ENCODE measurements around the gene SBK2.
"Not testable (repeated sequence)": the region's sequence is repeated elsewhere in the genome, so short reads cannot be mapped to it uniquely, and the experiment has no call there.

The SBK2 gene

DNA sequence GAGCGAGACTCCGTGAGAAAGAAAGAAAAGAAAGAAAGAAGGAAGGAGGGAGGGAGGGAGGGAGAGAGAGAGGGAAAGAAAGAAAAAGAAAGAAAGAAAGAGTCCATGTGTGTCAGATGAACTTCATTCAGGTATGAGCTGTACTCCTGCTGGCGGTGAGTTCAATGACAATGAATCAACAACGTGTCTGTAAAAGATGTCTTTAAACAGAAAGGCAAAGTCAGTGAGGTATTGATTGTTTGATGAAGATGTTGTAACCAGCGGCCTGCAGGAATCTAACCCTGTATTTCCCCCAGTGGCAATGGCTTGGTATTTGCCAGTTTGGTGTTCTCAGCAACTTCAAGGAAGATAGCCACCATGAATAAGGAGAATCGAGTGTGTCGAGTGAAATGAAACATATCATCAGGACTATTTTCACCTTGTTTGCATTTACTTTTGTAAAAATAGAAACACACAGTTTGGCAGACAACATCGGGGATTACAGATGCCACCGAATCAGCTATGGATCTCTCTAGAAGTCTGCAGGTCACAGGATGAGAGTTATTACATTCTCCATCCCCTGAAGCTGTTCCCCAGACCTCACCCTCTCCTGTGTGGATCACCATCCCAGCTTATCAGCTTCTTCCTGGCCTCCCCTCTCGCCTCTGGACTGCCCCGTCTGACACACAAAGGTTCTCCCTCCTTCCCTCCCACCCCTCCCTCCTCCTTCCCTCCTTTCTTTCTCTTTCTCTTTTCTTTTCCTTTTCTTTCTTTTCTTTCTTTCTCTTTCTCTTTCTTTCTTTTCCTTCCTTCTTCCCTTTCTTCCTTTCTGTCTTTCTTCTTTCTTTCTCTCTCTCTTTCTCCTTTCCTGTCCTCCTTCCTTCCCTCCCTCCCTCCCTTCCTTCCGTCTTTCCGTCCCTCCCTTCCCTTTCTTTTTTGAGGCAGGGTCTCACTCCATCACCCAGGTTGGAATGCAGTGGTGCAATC lies 16.6 kb upstream of the SBK2 start:
- no peak for DNase-seq

DNA sequence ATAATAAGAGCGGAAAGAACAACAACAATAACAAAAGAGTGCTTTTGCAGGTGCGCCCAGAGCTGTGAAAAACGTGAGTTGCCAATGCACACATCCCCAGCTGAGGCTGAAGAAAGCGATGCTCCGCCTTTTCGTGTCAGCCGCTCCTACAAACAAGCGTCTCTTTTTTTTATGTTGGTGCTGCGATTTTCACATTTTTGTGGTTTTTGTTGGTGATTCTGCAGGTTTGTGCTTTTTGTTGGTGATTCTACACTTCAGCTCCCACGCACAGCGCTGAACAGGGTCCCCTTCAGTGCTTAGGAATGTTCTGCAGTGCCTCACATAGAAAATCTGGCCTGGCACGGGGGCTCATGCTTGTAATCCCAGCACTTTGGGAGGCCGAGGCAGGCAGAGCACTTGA lies 15.7 kb upstream of the SBK2 start:
- no peak for DNase-seq

DNA sequence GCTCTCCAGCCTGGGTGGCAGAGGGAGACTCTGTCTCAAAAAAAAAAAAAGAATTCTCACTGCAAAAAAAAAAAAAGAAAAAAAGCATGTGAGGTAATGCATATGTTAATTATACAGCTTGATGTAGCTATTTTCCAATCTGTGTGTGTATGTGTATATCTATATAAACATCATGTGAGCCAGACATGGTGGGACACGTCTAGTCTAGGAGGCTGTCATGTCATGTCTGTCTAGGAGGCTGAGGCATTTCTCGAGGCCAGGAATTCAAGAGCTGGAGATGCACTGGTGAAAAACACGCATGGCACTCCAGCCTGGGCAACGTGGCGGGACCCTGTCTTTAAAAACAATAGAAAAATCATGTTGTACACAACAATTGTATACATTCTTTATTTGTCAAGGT lies 15.3 kb upstream of the SBK2 start:
- no peak for DNase-seq

DNA sequence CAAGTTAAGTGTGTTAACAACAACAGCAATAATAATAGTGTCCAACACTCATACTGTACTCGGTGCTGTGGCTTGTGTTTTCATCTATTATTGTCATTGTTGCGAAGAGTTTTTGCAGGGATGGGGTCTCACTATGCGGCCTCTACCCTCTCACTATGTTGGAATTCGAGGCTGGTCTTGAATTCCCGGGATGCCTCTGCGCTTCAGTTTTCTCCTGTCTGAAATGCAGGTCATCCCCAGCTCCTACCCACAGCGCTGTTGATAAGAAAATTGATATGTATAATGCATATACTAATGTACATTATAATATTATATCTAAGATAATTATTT lies 13.4 kb upstream of the SBK2 start:
- no peak for DNase-seq

DNA sequence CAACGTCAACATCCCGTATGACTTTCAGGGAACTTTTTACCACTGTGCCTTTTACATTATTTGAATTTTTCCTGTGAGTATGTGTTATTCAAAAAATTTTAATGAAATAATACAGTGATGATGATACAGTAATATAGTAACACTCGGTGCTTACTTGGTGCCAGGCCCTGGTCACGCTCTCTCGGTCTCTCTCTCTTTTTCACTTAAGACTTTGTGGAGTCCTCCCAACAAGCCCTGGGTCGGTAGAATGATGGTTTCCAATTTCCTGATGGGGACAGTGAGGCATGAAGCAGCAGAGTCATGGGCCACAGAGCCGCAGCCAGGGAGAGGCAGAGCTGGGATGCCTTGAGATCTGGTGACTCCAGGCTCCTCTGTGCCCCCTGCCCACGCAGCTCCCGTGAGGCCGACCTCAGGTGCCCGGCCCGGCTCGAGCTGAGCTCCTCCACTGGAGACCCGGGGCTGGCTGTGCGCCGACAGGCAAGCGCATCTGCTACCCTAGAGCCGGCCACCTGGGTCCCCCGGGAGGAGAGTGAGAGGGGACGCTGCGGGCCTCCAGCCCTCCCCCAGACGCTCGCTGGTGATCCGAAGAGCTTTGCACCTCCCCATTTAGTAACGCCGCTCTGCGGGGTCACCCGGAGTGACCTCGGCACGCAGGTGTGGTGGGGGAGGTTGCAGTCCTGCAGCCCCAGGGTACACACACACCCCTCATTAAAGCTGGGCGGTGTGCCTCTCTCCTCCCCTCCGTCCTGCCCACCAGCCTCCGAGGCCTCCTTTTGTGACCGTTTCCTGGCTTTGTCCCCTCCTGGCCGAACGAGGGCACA lies 12.8 kb upstream of the SBK2 start:
- DNase-seq: peak; percentile 79

DNA sequence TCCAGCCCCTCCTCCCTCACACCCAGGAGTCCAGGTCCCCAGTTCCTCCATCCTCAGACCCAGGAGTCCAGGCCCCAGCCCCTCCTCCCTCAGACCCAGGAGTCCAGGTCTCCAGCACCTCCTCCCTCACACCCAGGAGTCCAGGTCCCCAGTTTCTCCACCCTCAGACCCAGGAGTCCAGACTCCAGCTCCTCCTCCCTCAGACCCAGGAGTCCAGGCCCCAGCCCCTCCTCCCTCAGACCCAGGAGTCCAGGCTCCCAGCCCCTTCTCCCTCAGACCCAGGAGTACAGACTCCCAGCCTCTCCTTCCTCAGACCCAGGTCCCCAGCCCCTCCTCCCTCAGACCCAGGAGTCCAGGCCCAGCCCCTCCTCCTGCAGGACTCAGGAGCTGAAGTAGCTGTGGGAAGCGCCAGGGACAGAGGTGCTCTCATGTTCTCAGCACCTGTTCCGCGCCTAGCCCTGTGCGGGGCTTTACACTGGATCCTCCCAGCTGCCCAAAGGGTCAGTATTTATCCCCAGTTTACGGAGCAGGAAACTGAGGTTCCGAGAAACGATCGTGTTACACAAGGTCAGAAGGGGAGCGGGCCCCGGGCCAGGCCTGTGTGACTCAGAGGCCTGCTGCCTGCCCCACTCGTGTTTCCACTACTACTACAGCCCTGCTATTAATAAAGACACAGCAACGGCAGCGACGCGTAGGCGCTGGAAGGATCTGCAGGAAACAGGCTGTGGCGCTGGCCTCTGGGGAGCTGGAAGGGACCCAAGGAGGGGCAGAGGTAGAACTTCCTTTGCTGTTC lies 10.1 kb upstream of the SBK2 start:
- no peak for DNase-seq

DNA sequence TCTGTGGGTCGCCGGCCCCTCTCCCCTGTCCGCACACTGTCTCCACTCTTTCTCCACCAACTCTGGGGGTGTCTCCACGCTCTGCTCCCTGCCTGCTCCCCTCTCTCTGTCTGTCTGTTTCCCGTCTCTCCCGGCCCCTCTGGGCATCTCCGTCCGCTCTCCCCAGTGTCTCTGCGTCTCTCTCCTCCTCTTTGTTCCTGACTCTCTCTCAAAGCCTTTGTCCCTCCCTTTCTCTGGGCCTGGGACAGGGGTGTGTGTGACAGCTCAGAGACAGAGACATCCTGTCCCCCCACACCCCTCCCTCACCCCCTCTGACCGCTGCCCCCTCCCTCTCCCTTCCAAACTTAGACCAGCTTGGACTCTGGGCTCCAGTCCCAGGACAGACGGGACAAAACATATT lies 9.1 kb upstream of the SBK2 start:
- DNase-seq: no peak

DNA sequence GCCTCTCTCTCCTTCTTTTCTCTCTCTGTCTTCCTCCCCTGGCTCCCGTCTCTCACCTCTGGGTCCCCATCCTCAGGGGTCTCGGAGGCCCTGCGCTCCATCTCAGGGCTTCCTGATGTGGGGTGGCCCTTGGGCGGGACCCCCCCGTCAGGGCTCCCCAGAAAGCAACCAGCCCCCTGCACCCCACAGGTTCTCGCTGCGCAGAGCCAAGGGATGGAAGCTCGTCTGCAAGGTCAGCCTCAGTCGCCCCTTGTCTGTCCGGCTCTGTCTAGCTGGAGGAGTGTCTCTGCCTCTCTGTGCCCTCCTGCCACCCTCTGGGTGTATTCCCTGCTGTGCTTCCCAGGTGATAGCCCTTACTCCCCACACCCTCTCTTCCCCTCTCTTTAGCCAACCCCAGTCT lies 8.5 kb upstream of the SBK2 start, which contains the start of gene SBK3:
SBK3 (minus strand) TSS at position 101 of the 400 bp plus-strand sequence; CDS start at position 101, 0 bp downstream.
- no peak for DNase-seq

DNA sequence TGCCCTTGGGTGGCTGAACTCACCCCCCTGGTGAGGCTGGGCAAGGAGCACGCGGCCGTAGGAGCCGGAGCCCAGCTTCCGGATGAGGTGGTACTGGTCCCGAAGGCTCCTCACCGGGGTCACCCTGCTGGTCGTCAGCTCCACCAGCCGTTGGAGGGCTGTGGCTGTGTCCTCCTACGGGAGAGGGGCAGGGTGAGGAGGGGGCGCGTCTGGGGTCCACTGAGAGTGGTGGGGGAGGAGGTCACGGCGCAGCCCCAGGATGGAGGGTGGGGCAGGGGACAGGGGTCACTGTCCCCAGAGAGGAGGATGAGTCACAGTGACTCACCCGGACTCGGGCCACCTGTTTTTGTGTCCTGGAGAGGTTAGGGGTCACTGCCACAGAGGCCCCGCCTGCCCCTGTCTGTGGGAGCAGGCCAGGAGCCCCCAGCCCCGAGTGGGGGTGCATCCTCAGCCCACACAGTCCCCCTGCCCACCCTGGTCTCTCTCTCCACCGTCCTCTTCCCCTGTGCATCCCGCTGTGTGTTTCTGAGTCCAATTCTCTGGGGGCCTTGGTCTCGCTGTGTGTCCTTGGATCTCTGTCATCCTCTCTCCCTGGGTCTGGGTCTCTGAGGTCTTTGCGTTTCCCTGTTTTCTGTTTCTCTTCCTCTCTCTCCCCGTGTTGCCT lies 8.0 kb upstream of the SBK2 start:
- no peak for DNase-seq

DNA sequence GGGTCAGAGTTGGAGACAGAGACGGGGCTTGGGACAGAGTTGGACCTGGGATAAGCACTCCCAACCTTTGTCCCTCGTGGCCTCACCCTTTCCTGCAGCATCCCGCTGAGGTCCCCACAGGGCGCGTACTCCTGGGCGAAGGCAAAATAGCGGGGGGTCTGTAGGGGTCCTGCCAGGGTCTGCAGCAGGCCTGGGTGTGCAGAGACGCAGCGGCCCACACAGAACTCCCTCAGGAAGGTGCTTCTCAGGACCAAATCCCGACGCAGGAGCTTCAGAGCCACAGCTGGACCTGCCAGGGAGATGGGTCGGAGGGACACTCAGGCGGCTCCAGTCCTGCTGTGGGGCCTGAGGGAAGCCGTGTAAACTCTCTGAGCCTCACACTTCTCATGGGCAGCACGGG lies 7.1 kb upstream of the SBK2 start:
- DNase-seq: no peak

DNA sequence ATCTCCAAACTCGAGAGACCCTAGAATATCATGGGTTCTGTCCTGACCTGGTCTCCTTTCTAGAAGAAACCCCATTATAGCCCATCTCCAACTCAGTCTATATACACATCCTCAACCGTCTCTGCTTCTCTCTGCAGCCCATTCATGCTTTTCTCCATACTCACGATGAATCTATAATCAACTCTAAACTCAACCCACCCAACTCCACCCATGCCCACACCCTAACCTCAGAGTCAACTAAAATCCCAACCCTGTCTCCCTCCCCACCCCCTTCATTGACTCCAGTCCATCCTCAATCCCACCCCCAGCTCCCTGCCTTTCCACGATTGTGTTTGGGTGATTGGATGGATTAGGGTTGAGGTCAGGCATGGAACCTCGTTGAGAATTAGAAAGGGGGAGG lies 6.6 kb upstream of the SBK2 start:
- no peak for DNase-seq

DNA sequence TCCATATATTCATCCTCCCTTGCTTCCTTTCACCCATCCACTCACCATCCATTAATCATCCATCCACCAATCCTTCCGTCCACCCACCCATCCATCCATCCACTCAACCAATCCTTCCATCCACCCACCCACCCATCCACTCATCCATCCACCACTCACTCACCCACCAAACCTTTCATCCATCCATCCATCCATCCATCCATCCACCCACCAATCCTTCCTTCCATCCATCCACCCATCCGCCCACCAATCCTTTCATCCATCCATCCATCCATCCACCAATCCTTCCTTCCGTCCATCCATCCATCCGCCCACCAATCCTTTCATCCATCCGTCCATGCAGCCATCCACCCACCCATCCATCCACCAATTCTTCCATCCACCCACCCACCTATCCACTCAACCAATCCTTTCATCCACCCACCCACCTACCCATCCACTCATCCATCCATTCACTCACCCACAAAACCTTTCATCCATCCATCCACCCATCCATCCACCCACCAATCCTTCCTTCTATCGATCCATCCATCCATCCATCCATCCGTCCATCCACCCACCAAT lies 5.4 kb upstream of the SBK2 start:
- no peak for DNase-seq

DNA sequence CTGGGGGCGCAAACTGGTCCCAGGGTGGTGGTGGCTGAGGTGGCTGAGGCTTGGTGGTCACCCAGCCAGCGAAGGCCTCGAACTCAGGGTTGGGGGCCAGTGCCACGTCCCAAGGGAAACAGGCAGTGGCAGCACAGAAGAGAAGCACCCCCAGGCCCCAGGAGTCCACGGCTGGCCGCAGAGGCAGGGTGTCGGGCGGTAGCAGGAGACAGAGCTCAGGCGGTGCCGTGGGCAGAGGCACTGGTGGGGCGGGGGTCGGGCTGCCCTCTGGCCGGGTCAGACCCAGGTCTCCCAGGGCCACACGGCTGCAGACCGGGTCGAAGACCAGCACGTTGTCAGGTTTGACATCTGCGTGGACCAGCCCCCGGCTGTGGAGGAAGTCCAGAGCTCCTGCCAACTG lies 4.2 kb upstream of the SBK2 start:
- no peak for DNase-seq

DNA sequence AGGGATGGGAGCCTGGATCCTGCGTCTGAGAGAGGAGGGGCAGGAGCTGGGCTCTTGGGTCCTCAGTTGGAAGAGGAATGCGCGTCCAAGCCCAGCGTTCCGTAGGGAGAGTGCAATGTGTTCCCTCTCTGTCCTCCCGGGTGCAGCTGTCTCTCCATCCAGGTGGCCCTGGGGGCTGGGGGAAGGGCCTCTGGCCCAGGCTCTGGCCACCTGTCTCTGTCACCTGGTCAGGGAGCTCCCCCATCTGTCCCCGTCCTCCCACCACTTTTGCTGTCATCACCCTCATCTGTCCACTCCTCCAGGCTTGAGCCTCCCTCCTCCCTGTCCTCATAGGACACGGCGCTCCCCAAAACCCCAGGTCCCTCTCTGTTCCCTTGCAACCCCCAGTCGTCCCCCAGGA lies 3.7 kb upstream of the SBK2 start:
- DNase-seq: no peak

DNA sequence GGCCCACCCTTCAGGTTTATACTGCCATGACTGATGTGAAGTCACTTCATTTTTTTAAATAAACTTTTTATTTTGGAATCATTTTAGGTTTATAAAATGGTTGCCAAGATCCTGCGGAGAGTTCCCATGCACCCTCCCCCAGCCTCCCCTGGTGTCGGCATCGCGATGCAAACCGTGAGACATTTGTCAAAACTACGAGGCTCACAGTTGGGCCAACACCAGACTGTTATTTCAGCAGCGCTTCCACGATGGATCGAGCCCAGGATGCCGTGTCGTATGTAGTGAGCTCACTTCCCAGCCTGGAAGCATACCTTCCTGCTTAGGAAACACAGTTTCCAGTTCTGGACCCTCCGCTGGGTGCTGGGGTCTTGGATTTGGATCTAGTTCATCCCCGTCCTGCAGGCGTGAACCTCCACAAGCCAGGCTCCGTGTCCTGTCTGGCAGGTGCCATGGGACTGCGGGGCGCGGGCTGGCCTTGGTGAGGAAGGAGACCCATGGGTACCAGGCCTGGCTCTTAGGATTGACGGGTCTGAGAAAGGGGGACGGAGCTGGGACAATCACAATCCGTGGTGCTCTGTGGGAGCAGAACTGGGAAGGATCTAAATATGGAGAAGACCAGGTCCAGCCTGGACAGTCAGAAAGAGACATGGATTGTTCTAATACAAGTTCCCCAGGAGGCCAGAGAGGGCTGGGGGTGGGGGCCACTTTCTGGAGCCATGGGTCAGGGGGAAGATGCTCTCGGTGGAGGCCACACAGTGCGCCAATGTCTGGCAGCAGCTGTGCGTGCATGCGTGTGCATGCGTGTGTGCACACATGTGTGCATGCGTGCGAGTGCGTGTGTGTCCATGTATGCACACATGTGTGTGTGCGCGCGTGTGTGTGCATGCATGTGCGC lies 2.4 kb upstream of the SBK2 start:
- DNase-seq: no peak

DNA sequence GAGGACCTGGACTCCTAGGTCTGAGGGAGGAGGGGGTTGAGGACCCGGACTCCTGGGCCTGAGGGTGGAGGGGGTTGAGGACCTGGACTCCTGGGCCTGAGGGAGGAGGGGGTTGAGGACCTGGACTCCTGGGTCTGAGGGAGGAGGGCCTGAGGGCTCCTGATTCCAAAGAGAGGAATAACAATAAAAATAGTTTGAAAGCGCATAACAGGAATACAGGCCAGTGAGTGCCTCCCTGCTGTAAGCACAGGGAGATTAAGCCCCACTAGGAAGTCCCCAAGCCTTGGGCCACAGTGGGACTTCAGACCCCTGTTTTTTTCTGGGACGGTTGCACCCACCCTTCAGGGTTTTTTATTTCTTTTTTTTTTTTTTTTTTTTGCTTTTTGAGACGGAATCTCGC lies 1.2 kb upstream of the SBK2 start:
- no peak for DNase-seq

DNA sequence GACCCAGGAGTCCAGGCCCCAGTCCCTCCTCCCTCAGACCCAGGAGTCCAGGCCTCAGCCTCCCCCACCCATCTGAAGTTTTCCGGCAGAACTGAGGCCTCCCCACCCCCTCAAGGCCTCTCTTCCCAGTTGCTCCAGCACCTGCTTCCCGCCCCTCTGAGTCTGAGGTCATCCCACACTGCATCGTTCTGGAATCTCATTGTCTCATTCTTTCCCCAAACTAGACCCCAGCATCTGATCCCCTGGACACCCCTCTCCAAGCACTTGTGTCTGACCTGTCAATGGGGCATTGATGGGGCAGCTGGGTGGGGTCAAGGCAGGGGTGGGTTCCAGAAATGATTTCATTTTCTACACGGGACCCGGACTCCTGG lies 793 bp upstream of the SBK2 start:
- DNase-seq: no peak

DNA sequence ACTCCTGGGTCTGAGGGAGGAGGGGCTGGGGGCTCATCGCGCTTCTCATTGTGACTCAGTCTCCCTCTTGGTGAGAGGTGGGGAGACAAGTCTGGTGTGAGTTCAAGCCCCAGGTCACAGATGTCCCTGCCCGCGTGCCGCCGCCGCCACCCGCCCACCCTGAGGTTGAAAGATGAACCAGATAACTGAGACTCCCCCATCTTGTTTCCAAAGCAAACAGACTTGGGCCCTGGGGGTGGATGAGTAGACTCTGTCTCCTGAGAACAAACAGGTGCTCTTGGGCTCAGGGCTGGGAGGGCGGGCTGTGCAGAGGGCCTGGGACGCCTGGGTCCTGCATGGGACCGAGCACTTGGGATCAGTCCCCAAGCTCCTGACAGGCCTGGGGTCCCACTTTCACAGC lies 567 bp downstream of the SBK2 start:
- no peak for DNase-seq

DNA sequence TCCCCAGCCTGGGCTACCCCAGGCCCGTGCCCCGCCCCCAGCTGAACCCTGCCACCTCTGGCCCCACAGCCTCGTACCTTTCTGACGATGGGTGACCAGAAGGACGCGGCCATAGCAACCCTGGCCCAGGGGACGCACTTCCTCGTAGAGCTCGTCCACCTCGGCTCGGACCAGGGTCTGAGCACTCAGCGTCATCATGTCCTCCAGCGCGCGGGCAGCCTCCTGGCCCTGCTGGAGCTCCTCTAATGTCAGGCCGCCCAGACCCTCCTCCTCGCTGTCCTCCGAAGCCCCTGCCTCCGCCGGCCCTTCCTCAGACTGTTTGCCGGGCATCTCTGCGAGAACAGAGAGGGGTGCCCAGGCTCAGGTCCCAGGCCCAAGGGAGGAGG lies 975 bp downstream of the SBK2 start:
- no peak for DNase-seq

DNA sequence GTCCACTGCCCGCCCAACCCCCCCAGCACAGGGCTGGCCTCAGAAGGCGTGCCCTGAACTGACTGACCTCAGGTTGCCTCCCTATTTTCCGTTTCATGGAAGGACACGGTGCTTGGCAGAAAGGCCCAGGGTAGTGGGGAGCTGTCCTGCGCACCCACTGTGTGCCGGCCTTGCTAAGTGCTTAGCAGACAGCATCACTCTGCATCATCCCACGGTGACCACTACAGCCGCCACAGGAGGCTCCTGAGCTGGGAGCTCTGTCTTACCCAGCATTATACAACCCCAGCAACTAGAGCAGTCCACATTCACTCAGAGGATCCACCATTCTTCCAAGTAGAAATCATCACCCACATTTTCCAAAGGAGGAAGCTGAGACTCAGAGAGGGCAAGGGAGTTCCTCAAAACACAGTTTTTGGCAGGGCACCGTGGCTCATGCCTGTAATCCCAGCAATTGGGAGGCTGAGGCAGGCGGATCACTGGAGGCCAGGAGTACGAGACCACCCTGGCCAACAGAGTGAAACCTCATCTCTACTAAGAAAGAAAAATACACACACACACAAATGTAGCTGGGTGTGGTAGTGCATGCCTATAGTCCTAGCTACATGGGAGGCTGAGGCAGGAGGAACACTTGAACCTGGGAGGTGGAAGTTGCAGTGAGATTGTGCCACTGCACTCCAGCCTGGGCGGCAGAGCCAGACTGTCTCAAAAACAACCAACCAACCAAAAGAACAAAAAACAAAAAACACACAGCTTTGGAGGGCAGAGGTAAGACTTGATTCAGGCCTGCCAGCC lies 1.6 kb downstream of the SBK2 start:
- DNase-seq: no peak

DNA sequence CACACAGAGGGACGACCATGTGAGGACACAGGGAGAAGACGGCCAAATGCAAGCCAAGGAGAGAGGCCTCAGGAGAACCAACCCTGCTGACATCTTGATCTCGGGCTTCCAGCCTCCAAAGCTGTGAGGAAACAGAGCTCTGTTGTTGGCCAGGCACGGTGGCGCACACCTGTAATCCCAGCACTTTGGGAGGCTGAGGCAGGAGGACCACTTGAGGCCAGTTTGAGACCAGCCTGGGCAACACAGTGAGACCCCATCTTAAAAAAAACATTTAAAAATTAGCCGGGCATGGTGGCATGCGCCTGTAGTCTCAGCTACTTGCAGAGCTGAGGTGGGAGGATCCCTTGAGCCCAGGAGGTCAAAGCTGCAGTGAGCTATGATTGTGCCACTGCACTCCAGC lies 2.7 kb downstream of the SBK2 start:
- DNase-seq: not testable (repeated sequence)
